ENCODE measurements around the gene MYL4. TPM values are rescaled to one million over a fixed set of nuclear protein-coding genes. Genes with fewer than 3 reads are reported as not detected.
"Not testable (repeated sequence)": the region's sequence is repeated elsewhere in the genome, so short reads cannot be mapped to it uniquely, and the experiment has no call there.

MYL4 gene
- total RNA-seq, 1 donor from 2014 or later = not detected

- DNase-seq (ENCODE audit: extremely low spot score in 2 of 2) = no peak
Observed at GRCh38 chr17:47179141-47179540, 30.0 kb upstream of the MYL4 start.

GRCh38 chr17:47180337-47180736 is 28.8 kb upstream of the MYL4 start:
- DNase-seq (ENCODE audit: extremely low spot score in 2 of 2) = no peak
- peaks cover 47% of the 10 kb centered on the region for H3K4me1 ChIP-seq

More at GRCh38 chr17:47179141-47179540, 30.0 kb upstream of the MYL4 start:
- Histone ChIP-seq H3K27me3 (no peaks in the 10 kb centered on the region), H3K4me1 (peaks cover 35% of the 10 kb centered on the region), H3K4me3 (no peak overlapping the region), H3K36me3 (peaks cover 0 to 13% of the 10 kb centered on the region in 2 donors), H3K9me3 (no peaks in the 10 kb centered on the region), H3K27ac (no peak overlapping the region)
- intact Hi-C loops (cut with DNase I) = no loop called here
- TF ChIP-seq POLR2A (IDR thresholded peaks at IDR 0.05) = no peak
- TF ChIP-seq POLR2AphosphoS5 (IDR thresholded peaks at IDR 0.05; ENCODE audit: insufficient read depth in 1 of 2, low read depth in 1 of 2) = no peak
- no peak for TF ChIP-seq CTCF (IDR thresholded peaks at IDR 0.05)

GRCh38 chr17:47180988-47181387 is 28.2 kb upstream of the MYL4 start:
- Histone ChIP-seq H3K4me1 (peaks cover 53% of the 10 kb centered on the region), H3K36me3 (peaks cover 0 to 13% of the 10 kb centered on the region in 2 donors)
- H3K27me3 ChIP-seq; H3K27ac ChIP-seq; DNase-seq (ENCODE audit: extremely low spot score in 2 of 2); H3K9me3 ChIP-seq; H3K4me3 ChIP-seq; intact Hi-C loops (cut with DNase I): not testable (repeated sequence)

More at GRCh38 chr17:47180337-47180736, 28.8 kb upstream of the MYL4 start:
- H3K36me3 ChIP-seq = peaks cover 0 to 13% of the 10 kb centered on the region in 2 donors
- no peak overlapping the region for H3K27ac ChIP-seq
- TF ChIP-seq POLR2AphosphoS5 (IDR thresholded peaks at IDR 0.05; ENCODE audit: insufficient read depth in 1 of 2, low read depth in 1 of 2) = no peak
- no peak for TF ChIP-seq CTCF (IDR thresholded peaks at IDR 0.05)
- TF ChIP-seq POLR2A (IDR thresholded peaks at IDR 0.05) = no peak
- intact Hi-C loops (cut with DNase I) = no loop called here
- H3K9me3 ChIP-seq = no peaks in the 10 kb centered on the region
- H3K27me3 ChIP-seq = no peaks in the 10 kb centered on the region
- H3K4me3 ChIP-seq = no peak overlapping the region

- Histone ChIP-seq H3K27ac (no peak overlapping the region), H3K4me1 (peaks cover 63% of the 10 kb centered on the region), H3K27me3 (no peaks in the 10 kb centered on the region), H3K9me3 (no peaks in the 10 kb centered on the region), H3K36me3 (peaks cover 0 to 13% of the 10 kb centered on the region in 2 donors), H3K4me3 (no peak overlapping the region)
- intact Hi-C loops (cut with DNase I) = no loop called here
- no peak for DNase-seq (ENCODE audit: extremely low spot score in 2 of 2)
- no peak for TF ChIP-seq POLR2AphosphoS5 (IDR thresholded peaks at IDR 0.05; ENCODE audit: insufficient read depth in 1 of 2, low read depth in 1 of 2)
- TF ChIP-seq CTCF (IDR thresholded peaks at IDR 0.05) = no peak
- no peak for TF ChIP-seq POLR2A (IDR thresholded peaks at IDR 0.05)
Observed at GRCh38 chr17:47184681-47185080, 24.5 kb upstream of the MYL4 start.

- peaks cover 56% of the 10 kb centered on the region for H3K4me1 ChIP-seq
Observed at GRCh38 chr17:47188271-47188875, 20.8 kb upstream of the MYL4 start.

More at GRCh38 chr17:47188271-47188875, 20.8 kb upstream of the MYL4 start:
- no peak for DNase-seq (ENCODE audit: extremely low spot score in 2 of 2)
- Histone ChIP-seq H3K27ac (peak overlapping the region; percentile 97), H3K27me3 (no peaks in the 10 kb centered on the region), H3K4me3 (peak overlapping the region; percentile 56 to 76), H3K36me3 (no peaks in the 10 kb centered on the region), H3K9me3 (no peaks in the 10 kb centered on the region)
- TF ChIP-seq POLR2AphosphoS5 (IDR thresholded peaks at IDR 0.05; ENCODE audit: insufficient read depth in 1 of 2, low read depth in 1 of 2) = no peak
- TF ChIP-seq POLR2A (IDR thresholded peaks at IDR 0.05) = no peak
- TF ChIP-seq CTCF (IDR thresholded peaks at IDR 0.05) = no peak
- intact Hi-C loops (cut with DNase I) = no loop called here
